Ovary (tissue), 3 donors: ENCODE measurements around the gene GSG1.

Experiments
- CTCF ChIP-seq, 3 donors: fragments of 450-650 bp in 2 of 3; fragments of 200-600 bp in 1 of 3; IDR thresholded peaks; one replicate each; pipeline versions ENCODE4 v1.5.1 to v1.8.0; 2016 to 2022; ENCODE audit warnings: antibody characterized with exemption in 3 of 3, mild to moderate bottlenecking in 1 of 3
- POLR2A ChIP-seq: fragments of 450-650 bp; IDR thresholded peaks from one replicate; pipeline ENCODE4 v1.6.1; 2017; ENCODE audit warnings: antibody characterized with exemption, mild to moderate bottlenecking, moderate library complexity
- donor health status: DM: no; HTN: no; CAD: no.

- TF ChIP-seq CTCF (IDR thresholded peaks at IDR 0.05) (no peak), POLR2A (no peak)
Measured at GRCh38 chr12:13119826-13120225, 16.4 kb upstream of the GSG1 start.
